H9 (cell line): ENCODE data around the gene MAP9. TPM values are rescaled to one million over a fixed set of nuclear protein-coding genes. Genes with fewer than 3 reads are reported as not detected.

Experiments
- DNase-seq: peaks from one replicate; pipeline ENCODE4 v3.0.0-alpha.2; 2017
- H2AFZ ChIP-seq: one replicate; pipeline ENCODE4 v1.6.1; 2013; ENCODE audit warnings: mild to moderate bottlenecking, low read length, control low read depth, moderate library complexity
- H2AK5ac ChIP-seq: 2 replicates; pipeline ENCODE4 v1.6.1; 2013; ENCODE audit warnings: low read length, control low read depth, mixed read lengths; ENCODE audit not compliant: insufficient read length
- H2BK120ac ChIP-seq: one replicate; pipeline ENCODE4 v1.6.1; 2013; ENCODE audit warnings: low read depth, mild to moderate bottlenecking, low read length, control low read depth, inconsistent platforms; ENCODE audit not compliant: poor library complexity, severe bottlenecking
- H2BK12ac ChIP-seq: 2 replicates; pipeline ENCODE4 v1.6.1; 2013; ENCODE audit warnings: low read length, control low read depth, mixed read lengths, low read depth; ENCODE audit not compliant: insufficient read length
- H2BK15ac ChIP-seq: 2 replicates; pipeline ENCODE4 v1.6.1; 2013; ENCODE audit warnings: low read depth, low read length, control low read depth
- H2BK20ac ChIP-seq: one replicate; pipeline ENCODE4 v1.6.1; 2013; ENCODE audit warnings: low read depth, mild to moderate bottlenecking, low read length, control low read depth, inconsistent platforms; ENCODE audit not compliant: poor library complexity, severe bottlenecking
- H2BK5ac ChIP-seq: 2 replicates; pipeline ENCODE4 v1.6.1; 2013; ENCODE audit warnings: low read length, control low read depth, mixed read lengths; ENCODE audit not compliant: insufficient read length
- H3K14ac ChIP-seq: 2 replicates; pipeline ENCODE4 v1.6.1; 2013; ENCODE audit warnings: low read length, control low read depth; ENCODE audit not compliant: insufficient read depth
- H3K18ac ChIP-seq: 2 replicates; pipeline ENCODE4 v1.6.1; 2013; ENCODE audit warnings: low read depth, mild to moderate bottlenecking, mixed read lengths, low read length, control low read depth; ENCODE audit not compliant: insufficient read length
- H3K23ac ChIP-seq: 2 replicates; pipeline ENCODE4 v1.6.1; 2013; ENCODE audit warnings: low read length, control low read depth, mixed read lengths, low read depth; ENCODE audit not compliant: insufficient read length
- H3K23me2 ChIP-seq: 2 replicates; pipeline ENCODE4 v1.6.1; 2013; ENCODE audit warnings: low read depth, mild to moderate bottlenecking, mixed read lengths, low read length, control low read depth; ENCODE audit not compliant: insufficient read length, poor library complexity, severe bottlenecking
- H3K27ac ChIP-seq: 2 replicates; pipeline ENCODE4 v1.5.1; 2013; ENCODE audit warnings: low read length, control low read depth, mixed read lengths, low read depth; ENCODE audit not compliant: insufficient read length
- H3K27me3 ChIP-seq: 2 replicates; pipeline ENCODE4 v1.6.1; 2013; ENCODE audit warnings: low read length, control low read depth, inconsistent platforms; ENCODE audit not compliant: insufficient read depth
- H3K4ac ChIP-seq: 2 replicates; pipeline ENCODE4 v1.6.1; 2013; ENCODE audit warnings: low read depth, mild to moderate bottlenecking, control low read depth, inconsistent platforms, low read length, moderate library complexity
- H3K4me1 ChIP-seq: 2 replicates; pipeline ENCODE4 v1.6.1; 2013; ENCODE audit warnings: low read length, control low read depth, inconsistent platforms; ENCODE audit not compliant: insufficient read depth
- H3K4me2 ChIP-seq: 2 replicates; pipeline ENCODE4 v1.6.1; 2013; ENCODE audit warnings: low read length, control low read depth, mixed read lengths; ENCODE audit not compliant: insufficient read length, insufficient read depth
- H3K56ac ChIP-seq: 2 replicates; pipeline ENCODE4 v1.6.1; 2013; ENCODE audit warnings: low read depth, mild to moderate bottlenecking, mixed read lengths, low read length, control low read depth; ENCODE audit not compliant: insufficient read length
- H3K79me1 ChIP-seq: 2 replicates; pipeline ENCODE4 v1.6.1; 2013; ENCODE audit warnings: low read depth, mild to moderate bottlenecking, moderate library complexity, low read length, control low read depth, inconsistent platforms; ENCODE audit not compliant: insufficient read depth, poor library complexity, severe bottlenecking
- H3K79me2 ChIP-seq: 2 replicates; pipeline ENCODE4 v1.6.1; 2013; ENCODE audit warnings: low read length, control low read depth, inconsistent platforms; ENCODE audit not compliant: insufficient read depth
- H3K9ac ChIP-seq: 2 replicates; pipeline ENCODE4 v1.6.1; 2013; ENCODE audit warnings: low read length, control low read depth, mixed read lengths; ENCODE audit not compliant: insufficient read length; ENCODE audit errors: extremely low read depth
- H3K9me3 ChIP-seq: one replicate; pipeline ENCODE4 v1.6.1; 2013; ENCODE audit warnings: low read depth, low read length, inconsistent platforms; ENCODE audit not compliant: control insufficient read depth
- H3T11ph ChIP-seq: one replicate; pipeline ENCODE4 v1.6.1; 2013; ENCODE audit warnings: mild to moderate bottlenecking, low read length, control low read depth, inconsistent platforms
- H4K20me1 ChIP-seq: one replicate; pipeline ENCODE4 v1.6.1; 2013; ENCODE audit not compliant: control insufficient read depth, insufficient read length, insufficient read depth
- H4K5ac ChIP-seq: 2 replicates; pipeline ENCODE4 v1.6.1; 2013; ENCODE audit warnings: low read depth, mild to moderate bottlenecking, mixed read lengths, low read length, control low read depth; ENCODE audit not compliant: insufficient read length
- H4K8ac ChIP-seq: replicated peaks from 2 replicates; pipeline ENCODE4 v1.6.1; 2013; ENCODE audit warnings: low read length, control low read depth, mixed read lengths, low read depth; ENCODE audit not compliant: insufficient read length
- H4K91ac ChIP-seq: 2 replicates; pipeline ENCODE4 v1.6.1; 2013; ENCODE audit warnings: low read depth, mild to moderate bottlenecking, moderate library complexity, mixed read lengths, low read length, control low read depth; ENCODE audit not compliant: insufficient read length
- H3K27ac Mint-ChIP-seq, 3 experiments: 2 replicates in 2 of 3; 3 replicates in 1 of 3; pipeline ENCODE4 v1.8.0; 2020 to 2021; ENCODE audit warnings: mixed read lengths in 3 of 3, mild to moderate bottlenecking in 1 of 3, moderate library complexity in 1 of 3
- H3K27me3 Mint-ChIP-seq: 2 replicates; pipeline ENCODE4 v1.8.0; 2021; ENCODE audit warnings: low read depth, mild to moderate bottlenecking, moderate library complexity, mixed read lengths
- H3K36me3 Mint-ChIP-seq, 3 experiments: 2 replicates in 2 of 3; 3 replicates in 1 of 3; pipeline ENCODE4 v1.8.0; 2020 to 2021; ENCODE audit warnings: low read depth in 3 of 3, mixed read lengths in 3 of 3; ENCODE audit not compliant: insufficient read depth in 1 of 3
- H3K4me1 Mint-ChIP-seq, 2 experiments: 2 replicates each; pipeline ENCODE4 v1.8.0; 2020; ENCODE audit warnings: mixed read lengths in 2 of 2
- H3K4me3 Mint-ChIP-seq, 2 experiments: 2 replicates in 1 of 2; 3 replicates in 1 of 2; pipeline ENCODE4 v1.8.0; 2020 to 2021; ENCODE audit warnings: mild to moderate bottlenecking in 2 of 2, mixed read lengths in 2 of 2, moderate library complexity in 1 of 2
- H3K9me3 Mint-ChIP-seq, 2 experiments: 2 replicates in 1 of 2; 3 replicates in 1 of 2; pipeline ENCODE4 v1.8.0; 2020; ENCODE audit warnings: mild to moderate bottlenecking in 2 of 2, mixed read lengths in 2 of 2, moderate library complexity in 1 of 2
- CTCF ChIP-seq: fragments of 200-600 bp; sonication (generic); conservative IDR thresholded peaks from 3 replicates; pipeline ENCODE4 v1.8.0; 2021; ENCODE audit warnings: antibody characterized with exemption, mild to moderate bottlenecking
- WGBS: extraction: QIAGEN DNeasy Blood & Tissue Kit; methylation state at CpG from one replicate; pipeline ENCODE4 v1.1.7; 2013; ENCODE audit warnings: missing lambda C conversion rate, low lambda C conversion rate, mixed read lengths; ENCODE audit not compliant: insufficient read length; ENCODE audit errors: extremely low coverage; 5-methylcytosine and 5-hydroxymethylcytosine counted together
- total RNA-seq: library from RNA; stranded (reverse); gene quantifications from 2 replicates; pipeline ENCODE4 v1.2.1, GENCODE V29; 2021

MAP9 gene
- total RNA-seq, 1 experiment from 2014 or later: 15.4 TPM

- no peak overlapping the region for H3K14ac ChIP-seq
- no peaks in the 10 kb centered on the region for H3K4me1 ChIP-seq
- no peaks in the 10 kb centered on the region for H3K79me2 ChIP-seq
- H3K4me2 ChIP-seq: no peak overlapping the region
- H3K27ac ChIP-seq: no peak overlapping the region
- no peak overlapping the region for H2BK12ac ChIP-seq
- no peak for DNase-seq
- H2AK5ac ChIP-seq: no peak overlapping the region
- H2BK120ac ChIP-seq: no peak overlapping the region
- no peak overlapping the region for H3K18ac ChIP-seq
- no peaks in the 10 kb centered on the region for H3K27me3 Mint-ChIP-seq
- no peaks in the 10 kb centered on the region for H3K27me3 ChIP-seq
- H2AFZ ChIP-seq: no peak overlapping the region
- H3K4me1 Mint-ChIP-seq: no peaks in the 10 kb centered on the region
- no peaks in the 10 kb centered on the region for H4K20me1 ChIP-seq
- H3K36me3 Mint-ChIP-seq: peaks cover 4 to 22% (median 12%) of the 10 kb centered on the region in 3 experiments; a peak in 4 of 7 replicates
- H3K23ac ChIP-seq: no peak overlapping the region
- no peak overlapping the region for H3K56ac ChIP-seq
- no peak overlapping the region for H3K9ac ChIP-seq
- no CpG with 5 or more reads among the region's 1 CpG for WGBS
- no peaks in the 10 kb centered on the region for H3K9me3 ChIP-seq
- H3K9me3 Mint-ChIP-seq: peaks cover 12 to 19% of the 10 kb centered on the region in 2 experiments
- H4K5ac ChIP-seq: no peak overlapping the region
- H4K8ac ChIP-seq: no peak overlapping the region
- H4K91ac ChIP-seq: no peak overlapping the region
- no peak overlapping the region for H3K4me3 Mint-ChIP-seq
- H3K79me1 ChIP-seq: no peaks in the 10 kb centered on the region
- H3K4ac ChIP-seq: no peak overlapping the region
- H2BK15ac ChIP-seq: no peak overlapping the region
- H2BK20ac ChIP-seq: no peak overlapping the region
- no peak overlapping the region for H3K27ac Mint-ChIP-seq
- no peaks in the 10 kb centered on the region for H3K23me2 ChIP-seq
- no peak for TF ChIP-seq CTCF
- H2BK5ac ChIP-seq: no peak overlapping the region
- no peak overlapping the region for H3T11ph ChIP-seq
Observed at GRCh38 chr4:155342142-155342541, 34.6 kb downstream of the MAP9 start.
